Measurements from ENCODE around the gene SMIM41.
A peak's percentile ranks its signal among the peaks of the same experiment; 100 is the strongest.

Gene SMIM41

DNA sequence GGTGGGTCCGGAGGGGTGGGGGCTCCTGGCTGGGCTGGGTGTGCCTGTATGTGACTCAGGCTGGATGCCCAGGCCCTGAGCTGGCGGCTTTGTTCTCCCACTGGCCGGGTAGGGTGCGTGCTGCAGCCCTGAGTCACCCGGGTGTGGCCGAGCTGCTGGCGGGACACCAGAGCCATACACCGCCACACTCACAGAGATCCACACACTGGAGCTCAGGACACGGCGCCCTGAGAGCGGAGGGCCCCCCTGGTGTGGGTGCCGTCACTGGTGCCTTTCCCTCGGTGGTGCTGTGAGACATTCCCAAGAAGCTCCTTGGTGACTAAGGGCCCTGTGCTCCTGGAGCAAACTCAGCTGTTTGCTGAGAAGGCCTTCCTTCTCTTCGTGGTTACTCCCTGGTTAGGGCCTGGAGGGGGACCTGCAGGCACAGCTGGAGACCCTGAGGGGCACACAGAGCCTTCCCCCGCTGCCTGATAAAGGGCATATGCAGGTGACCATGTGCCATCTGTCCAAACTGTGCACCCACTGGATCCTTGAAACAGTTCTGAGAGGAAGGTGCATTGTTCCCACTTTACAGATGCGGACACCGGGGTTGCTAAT, 68.0 kb downstream of the SMIM41 start:
- no peak for DNase-seq (ENCODE audit: low read depth in 2 of 2)

GRCh38 chr12:52147964-52148463, 68.5 kb downstream of the SMIM41 start:
- DNase-seq (ENCODE audit: low read depth in 2 of 2) = no peak

GRCh38 chr12:52148464-52149181, 69.1 kb downstream of the SMIM41 start:
- no peak for DNase-seq (ENCODE audit: low read depth in 2 of 2)

DNA sequence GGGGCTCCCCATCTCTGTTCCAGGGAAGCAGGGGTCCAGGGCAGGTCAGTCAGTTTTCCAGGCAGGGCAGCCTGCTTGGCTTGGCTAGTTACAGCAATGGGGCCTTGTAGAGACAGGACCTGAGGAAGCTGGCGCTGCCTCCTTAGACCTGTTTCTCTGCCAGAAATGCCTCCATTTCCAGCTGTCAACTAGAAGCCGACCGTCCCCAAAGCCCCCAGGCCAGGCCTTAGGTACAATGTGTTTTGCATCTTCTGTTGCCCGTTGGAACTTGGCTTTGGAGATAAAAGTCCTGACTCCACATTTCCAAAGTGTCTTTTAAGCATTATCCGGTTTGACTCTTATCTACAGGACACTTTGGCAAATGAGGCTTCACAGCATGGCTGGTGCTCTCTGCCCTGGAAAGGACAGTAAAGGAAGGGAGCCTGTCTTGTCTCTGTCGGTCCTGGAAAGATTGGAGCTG, 69.7 kb downstream of the SMIM41 start:
- no peak for DNase-seq (ENCODE audit: low read depth in 2 of 2)

DNA sequence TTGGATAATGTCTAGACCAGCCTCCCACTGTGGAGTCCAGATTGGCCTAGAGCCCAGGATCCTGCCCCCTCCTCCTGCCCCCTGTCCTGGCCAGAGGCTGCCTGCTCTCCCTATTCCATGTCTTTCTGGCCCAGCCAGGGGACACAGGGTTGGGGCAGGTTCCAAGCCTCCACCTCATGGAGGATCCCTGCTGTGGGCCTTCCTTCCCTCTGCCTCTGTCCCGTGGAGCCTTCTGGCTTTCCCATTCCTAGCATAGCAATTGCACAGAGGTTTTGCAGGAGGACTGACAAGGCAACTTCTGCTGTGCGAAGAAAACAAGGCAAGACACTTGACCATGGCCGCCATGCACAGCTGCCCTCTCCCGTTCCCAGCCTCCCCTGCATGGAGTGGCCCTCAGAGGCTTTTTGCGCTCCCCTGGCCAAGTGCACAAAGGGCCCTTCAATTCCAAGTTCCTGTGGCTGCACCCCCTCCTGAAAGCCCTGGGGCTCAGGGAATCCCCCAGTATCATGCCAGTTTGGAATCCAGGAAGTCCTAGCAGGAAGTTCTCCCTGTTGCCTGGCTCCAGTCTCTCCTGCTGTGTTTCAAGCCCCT, 70.2 kb downstream of the SMIM41 start:
- DNase-seq (ENCODE audit: low read depth in 2 of 2) = no peak

DNA sequence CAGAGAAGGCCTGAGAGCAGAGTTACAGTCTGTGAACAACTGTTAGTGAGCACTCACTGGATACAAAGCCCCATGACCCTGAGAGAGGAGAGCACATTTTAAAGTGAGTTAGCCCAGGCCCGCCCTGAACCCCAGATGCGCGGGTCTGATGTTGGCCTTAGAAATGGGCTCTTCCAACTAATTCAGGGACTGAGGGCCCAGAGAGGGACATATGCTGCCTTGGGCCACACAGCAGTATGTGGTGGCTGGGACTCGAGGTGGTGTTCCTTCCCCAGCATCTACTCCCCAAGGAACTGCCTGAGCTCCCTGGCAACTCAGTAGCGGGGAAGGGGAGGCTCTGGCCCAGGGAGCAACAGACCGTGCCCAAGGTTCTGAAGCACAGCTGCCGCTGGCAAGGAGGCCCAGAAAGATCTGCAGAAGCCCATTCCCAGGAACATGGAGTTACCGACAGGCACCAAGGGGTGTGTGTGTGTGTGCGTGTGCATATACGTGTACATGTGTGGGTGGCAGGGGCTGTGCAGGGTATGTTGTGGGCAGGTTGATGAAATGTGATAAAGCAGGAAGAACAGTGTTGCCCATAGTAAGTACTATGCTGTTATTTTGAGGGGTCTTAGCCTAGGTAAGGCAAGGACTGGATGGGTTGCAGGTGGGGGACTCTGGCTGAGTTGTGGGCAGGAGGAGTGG, 71.8 kb downstream of the SMIM41 start:
- DNase-seq (ENCODE audit: low read depth in 2 of 2) = no peak

DNA sequence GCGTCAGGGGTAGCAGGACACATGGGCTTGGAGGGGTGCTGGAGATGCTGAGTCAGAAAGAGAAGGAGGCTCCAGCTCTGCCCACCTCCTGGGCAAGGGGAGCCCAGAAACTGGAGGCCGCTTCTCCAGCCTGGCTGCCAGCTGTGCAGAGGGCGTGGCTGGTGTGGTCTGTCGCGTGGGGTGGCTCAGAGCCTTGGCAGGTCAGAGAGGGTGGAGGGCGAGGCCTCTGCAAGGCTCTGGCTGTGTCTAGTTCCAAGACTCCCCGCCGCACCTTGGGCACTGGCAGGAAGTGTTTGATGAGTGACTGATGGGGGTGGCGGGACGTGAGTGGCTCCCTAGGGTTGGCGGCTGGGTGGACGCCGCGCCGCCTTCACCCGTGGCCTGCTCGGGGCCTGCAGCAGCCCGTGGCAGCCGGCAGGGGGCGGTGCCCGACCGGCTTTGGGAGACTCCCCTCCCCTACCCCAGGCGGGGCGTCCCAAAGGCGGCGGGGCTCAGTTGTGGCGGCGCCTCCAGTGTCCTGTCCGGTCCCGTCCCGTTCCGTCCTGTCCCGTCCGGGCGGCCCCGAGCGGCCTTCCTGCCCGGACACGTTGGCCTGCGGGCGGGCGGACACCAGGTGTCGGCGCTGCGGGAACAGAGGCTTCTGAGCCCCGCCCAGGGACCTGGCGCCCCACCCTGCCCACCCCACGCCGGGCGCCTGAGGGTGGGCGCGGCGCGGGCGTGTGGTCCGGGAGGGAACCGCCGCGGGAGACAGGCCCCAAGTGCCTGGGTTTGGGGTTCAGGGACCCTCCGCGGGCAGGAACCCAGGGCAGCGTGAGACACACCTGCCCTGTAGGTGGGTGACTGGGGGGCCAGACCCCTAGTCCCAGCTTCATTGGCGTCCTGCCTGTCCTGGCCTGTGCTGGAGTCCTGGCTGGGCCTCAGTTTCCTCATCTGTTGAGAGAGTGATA, 72.6 kb downstream of the SMIM41 start:
- DNase-seq (ENCODE audit: low read depth in 2 of 2) = peak; percentile 50 to 57

DNA sequence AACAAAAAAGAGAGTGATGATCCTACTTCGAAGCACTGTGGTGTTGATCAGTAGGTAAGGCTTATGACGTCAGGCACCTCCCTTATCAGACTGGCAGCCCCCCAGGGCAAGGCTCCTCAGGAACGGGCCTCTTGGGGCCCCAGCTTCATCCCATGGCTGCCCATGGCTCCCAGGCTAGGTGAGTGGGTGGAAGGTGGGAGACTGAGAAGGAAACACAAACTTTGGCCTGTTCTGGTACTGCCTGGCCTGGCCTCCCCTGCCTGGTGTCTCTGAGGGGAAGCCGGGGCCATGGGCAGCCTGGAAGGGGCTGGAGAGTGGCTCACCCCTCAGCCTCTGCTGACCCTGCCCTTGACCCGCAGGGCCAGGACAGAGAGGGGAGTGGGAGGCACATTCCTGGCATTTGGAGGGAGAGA, 73.4 kb downstream of the SMIM41 start:
- DNase-seq (ENCODE audit: low read depth in 2 of 2) = no peak

GRCh38 chr12:52155048-52155868, 75.8 kb downstream of the SMIM41 start:
- peak in 1 of 2 donors; percentile 14 for DNase-seq (ENCODE audit: low read depth in 2 of 2)

- no peak for DNase-seq (ENCODE audit: low read depth in 2 of 2)
Observed at GRCh38 chr12:52156311-52156710, 76.8 kb downstream of the SMIM41 start.

DNA sequence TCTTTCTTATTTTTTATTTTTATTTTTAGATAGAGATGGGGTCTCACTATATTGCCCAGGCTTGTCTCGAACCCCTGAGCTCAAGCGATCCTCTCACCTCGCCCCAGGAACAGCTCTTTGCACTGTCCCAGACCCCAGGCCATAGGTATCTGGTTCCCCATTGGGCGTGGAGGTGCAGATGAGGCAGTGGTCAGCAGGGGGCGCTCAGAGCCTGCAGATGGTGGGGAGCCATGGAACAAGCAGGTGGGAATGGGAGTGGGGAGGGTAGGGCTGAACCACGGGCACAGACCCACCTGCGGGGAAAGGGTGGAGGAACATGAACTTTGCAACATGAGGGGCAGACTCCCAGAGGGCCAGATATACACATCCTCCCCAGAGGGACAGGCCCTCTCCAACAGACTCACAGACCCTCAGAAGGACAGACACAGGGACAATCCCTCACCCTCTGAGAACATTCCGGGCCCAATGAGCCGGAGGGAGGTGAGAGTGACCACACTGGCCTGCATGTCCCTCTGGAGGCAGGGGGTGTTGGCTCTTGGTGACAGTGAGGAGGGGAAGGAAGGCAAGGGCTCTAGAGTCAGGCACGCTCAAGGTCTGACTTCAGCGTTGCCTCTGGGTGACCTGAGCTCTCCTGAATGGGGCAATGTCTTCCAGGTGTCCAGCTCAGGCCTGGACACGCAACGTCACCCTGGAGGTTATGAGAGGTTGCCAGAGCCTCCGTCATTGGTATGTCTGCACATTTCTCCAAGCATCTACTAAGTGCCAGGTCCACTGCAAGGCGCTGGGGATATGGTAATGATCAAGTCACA, 77.5 kb downstream of the SMIM41 start:
- peak; percentile 50 to 59 for DNase-seq (ENCODE audit: low read depth in 2 of 2)

DNA sequence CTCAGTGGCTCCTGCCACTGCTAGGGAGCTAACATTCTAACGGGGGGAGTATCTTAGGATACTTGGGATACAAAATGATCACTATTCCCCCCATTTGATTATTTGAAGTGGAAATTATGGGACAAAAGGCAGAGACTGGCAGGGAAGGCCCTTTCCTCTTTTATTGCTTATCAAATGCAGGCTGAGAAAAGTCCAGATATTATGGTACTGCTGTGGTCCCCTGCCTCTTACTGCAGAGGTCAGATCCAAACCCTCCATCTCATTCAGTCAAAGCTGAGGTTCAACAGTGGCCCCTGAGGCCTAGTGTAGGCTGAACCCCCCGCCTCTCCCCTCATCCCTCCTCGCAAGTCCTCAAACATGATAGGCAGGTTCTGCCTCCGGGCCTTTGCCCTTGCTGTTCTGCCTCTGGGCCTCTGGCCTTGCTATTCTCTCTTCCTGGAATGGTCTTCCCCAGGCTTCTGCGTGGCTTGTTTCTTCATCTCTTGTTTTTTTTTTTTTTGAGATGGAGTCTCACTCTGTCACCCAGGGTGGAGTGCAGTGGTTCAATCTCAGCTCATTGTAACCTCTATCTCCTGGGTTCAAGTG, 78.2 kb downstream of the SMIM41 start:
- DNase-seq (ENCODE audit: low read depth in 2 of 2) = no peak
